ENCODE measurements around the gene PTPRE.
A peak's percentile ranks its signal among the peaks of the same experiment; 100 is the strongest.

PTPRE gene

DNA sequence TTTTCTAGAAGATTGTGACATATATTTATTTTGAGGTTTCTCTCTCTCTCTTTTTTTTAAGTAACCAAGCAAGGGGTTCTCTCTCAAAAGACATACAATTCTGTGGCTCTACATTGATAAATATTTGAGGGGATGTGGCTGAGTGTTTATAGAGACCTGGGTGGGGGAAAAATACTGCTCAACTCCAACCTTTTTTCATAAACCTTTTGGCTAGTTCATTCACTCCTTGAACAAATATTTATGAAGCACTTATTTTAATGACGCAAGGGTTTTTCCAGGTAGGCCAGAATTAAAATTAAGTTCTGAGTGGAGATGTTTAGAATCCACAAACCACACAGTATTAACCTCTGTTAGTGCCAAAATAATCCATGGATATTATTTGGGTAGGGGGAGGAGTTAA lies 100.2 kb downstream of the PTPRE start:
- DNase-seq = no peak

DNA sequence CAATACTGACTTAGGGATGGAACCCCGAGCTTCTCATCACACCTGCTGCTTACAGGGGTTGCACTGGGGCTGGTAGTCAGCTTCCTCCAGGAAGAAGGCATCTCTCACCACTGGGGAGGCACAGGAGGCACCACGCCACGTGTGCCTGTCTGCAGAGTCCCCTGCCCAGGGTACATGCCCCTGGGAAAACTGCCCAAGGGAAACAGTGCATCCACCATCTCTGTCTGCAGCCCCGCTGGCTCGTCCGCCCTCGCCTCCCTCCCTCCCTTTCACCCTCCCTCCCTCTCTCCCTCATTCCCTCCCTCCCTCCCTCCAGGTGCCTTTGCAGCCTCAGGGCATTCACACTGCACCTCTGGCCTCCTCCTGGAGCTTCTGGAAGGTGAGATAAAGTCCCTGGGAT lies 101.1 kb downstream of the PTPRE start:
- DNase-seq = no peak

DNA sequence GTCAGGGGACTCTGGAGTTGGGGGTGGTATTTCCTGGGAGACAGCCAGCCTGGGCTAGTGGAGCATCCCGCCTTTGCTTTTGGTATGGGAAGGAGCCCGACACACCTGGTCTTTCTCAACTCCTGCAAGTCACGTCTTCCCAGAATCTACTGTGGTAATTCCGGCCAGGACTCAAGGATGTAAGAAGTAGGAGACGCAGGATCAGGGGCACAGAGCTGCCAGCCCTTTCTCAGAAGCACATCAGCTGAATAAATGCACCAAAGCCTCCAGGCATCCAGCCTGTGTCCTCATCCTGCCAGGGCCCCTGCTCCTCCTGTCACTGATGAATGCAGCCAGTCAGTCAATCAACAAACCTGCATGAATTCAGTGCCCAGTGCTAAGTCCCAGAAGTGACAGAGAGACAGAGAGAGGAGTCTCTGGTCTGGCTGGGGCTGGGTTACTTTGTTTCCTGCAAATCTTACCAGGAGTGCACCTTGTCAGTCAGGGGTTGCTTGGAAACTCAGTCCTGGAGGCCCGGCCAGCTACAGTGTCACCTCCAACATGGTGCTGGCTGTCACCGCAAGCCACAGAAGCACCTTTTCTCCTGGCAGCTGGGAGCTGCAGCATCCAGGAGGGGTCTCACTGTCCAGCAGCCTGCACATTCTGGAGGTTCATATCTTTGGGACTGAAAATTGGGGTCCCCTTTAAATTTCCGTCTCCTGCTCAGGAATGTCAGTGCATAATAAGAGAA lies 101.8 kb downstream of the PTPRE start:
- no peak for DNase-seq

DNA sequence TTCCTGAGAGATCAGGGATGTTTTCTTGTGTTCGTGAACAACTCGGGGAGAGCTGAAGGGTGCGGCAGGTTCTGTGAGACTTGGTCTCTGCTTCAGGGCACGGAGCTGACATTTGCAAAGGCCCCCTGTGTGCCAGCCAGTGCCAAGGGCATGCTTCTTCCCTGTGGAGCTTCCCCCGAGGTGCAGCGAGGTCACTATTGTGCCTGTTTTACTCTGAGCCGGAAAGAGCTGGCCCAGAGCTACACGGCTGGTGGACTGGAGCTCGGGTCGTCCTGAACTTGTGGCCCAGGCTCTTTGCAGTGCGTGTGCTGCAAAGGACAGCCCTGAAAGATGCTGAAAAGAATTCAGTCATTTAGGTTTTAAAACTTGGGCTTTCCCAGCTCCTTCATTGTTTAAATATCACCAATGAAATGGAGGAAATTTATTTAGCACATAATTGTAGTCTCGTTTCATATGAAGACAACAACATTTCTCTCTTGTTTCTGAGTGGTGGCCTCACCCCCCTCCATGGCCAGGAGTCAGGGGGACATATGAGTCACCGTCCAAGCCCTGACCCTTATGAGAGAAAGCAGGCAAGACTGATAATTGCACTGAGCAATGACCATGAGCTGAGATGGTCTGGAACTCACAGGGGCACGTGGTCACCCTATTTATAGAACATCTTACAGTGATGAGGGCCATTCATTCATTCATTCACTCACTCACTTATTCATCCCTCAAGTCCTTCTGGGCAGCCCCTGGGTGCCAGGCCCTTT lies 102.6 kb downstream of the PTPRE start:
- DNase-seq = no peak

DNA sequence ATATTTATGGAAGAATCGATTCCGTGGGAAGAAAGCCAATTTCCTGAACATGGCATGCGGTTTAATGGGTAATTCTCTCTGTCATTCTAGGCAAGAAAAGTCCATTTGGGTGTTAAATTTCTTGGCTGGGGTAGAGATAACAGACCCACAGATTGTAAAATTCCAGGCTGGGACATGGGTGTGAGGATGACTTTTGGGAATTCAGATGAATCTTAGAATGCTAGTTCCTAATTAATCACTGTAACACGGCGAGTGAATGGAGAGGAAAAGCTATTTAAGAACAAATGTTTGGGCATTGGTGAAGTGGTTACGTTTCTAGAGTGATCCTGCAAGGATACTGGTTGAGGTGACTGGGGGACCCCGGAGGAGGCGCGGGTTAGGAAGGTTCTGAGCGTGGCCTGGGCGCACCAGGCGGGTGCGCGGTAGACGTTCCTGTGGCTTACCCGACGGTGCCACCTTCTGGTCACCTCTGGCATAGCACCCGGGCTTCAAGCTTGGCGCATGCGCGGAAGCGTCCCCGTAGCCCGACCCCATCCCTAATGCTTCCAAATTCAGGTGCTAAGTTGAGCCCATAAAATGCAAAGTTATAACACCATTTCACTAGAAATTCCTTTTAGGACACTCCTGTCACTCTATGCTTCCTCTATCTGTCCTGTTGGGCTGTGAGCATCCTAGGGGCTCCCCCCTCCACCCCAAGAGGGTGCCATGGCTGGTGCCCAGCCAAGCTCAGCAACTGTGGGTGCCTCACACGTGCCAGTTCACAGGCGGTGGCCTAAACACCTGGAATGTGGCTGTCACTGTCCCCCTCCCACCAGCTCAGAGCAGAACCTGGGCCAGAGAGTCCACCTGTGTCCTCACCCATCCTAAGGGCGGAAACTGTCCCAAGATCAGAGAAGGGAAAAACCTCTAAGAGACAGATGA lies 104.4 kb downstream of the PTPRE start:
- peak; percentile 62 for DNase-seq

DNA sequence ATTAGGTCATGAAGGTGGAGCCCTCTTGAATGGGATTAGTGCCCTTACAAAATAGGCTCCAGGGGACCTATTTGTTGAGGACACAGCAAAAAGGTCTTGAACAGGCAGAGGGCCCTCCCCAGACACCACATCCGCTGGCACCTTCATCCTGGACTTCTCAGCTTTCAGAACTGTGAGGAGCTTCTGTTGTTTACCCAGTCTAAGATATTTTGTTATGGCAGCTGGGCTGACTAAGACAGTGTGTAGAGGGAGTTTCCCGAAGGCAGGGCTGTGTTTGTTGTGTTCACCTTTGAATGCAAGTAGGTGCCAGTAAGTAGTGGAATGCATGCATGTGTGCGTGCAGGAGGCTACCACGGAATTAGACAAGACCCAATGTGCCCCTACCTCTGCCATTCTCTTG lies 106.7 kb downstream of the PTPRE start:
- DNase-seq = no peak

DNA sequence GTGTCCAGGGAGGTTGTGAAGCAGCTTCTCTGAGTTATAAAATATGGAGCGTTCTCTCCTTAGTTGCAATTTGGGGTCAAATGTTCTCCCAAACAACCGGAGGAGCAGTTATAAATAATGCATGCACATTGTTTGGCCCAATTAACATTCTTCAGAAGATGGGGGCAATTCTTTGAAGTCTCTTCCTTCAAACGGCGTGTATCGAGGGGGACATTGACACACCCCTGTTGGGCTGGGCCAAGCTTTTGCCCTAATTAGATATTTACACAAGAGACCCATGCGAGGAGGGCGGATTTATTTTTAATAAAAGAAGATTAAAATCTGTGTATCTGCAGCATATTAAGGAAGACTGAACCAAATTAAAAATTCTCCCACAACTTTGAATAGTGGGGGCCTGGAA lies 107.3 kb downstream of the PTPRE start:
- no peak for DNase-seq

DNA sequence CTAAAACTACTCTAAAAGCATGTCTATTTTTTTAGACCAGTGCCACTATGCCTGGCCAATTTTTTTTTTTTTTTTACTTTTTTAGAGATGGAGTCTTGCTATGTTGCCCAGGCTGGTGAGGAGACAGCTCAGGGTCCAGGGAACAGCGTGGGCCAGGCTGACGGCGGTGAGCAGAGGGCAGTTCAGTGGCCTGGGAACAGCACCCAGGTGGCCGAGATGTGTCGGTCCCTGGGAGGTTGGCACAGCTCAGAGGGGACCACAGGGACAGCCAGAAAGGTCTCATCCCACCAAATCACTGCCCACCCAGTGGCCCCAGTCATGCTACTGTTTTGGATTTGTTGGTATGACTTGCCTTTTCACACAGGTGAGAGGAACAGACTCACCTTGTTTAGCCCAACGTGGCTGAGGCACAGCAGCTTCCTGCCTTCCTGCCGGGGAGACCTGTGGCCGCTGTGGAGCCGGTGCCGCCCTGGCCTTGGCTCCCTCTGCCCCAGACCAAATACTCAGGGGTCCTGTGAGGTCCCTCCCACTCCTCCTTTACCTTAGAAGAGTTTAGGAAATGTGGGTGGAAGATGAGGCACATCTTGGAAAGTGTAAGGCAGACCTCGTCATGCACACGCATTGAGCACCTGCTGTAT lies 109.6 kb downstream of the PTPRE start:
- no peak for DNase-seq

DNA sequence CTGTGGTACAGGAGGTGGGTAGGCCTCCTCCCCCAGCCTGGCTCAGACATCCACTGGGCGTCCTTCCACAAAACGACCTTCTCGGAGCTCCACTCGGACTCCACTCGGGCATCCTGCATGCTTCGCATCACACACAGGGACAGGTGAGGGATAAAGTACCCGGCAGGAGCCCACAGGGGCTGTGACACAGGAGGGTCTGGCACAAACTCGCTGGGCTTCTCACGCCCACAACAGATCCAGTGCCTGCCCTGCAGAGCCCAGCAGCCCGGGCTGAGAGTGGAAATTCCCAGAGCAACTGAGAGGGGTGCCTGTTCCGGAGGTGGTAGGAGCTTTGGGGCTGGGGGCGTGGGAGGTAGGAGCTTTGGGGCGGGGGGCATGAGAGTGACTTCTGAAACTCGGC lies 110.9 kb downstream of the PTPRE start:
- DNase-seq = no peak

DNA sequence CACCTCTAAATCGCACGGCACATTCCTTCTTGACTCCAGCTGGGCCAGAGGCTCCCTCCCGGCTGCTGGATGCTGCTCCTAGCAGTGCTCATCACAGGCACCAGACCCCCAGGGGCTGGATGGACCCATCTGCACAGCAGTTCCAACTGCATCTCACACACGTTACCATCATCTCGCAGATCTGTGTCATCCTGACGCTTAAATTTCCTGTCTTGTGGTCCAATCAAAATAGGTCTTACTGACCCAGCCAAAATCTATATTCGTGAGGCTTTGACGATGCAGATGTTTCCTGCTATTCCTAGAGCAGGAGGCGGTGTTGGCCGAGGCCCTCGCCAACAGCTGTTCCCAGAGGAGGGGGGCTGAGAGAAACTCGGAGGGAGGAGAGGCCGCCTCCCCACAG lies 111.3 kb downstream of the PTPRE start:
- DNase-seq = no peak

DNA sequence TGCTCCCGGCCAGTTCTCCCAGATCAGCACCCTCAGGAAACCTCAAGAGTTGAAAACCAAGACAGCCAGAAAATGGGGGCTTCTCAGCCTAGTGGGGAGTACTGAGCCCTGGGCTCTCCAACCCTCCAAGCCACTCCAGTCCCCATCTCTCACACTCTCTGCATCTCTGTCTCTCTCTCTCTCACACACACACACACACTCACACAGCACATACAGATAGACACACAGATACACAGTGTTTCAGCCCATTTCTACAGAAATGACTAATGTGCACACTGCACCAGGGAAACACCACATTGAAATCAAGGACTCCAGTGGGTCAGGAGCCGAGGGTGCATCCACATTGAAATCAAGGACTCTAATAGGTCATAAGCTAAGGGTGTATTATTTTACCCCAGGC lies 111.8 kb downstream of the PTPRE start:
- DNase-seq = no peak

DNA sequence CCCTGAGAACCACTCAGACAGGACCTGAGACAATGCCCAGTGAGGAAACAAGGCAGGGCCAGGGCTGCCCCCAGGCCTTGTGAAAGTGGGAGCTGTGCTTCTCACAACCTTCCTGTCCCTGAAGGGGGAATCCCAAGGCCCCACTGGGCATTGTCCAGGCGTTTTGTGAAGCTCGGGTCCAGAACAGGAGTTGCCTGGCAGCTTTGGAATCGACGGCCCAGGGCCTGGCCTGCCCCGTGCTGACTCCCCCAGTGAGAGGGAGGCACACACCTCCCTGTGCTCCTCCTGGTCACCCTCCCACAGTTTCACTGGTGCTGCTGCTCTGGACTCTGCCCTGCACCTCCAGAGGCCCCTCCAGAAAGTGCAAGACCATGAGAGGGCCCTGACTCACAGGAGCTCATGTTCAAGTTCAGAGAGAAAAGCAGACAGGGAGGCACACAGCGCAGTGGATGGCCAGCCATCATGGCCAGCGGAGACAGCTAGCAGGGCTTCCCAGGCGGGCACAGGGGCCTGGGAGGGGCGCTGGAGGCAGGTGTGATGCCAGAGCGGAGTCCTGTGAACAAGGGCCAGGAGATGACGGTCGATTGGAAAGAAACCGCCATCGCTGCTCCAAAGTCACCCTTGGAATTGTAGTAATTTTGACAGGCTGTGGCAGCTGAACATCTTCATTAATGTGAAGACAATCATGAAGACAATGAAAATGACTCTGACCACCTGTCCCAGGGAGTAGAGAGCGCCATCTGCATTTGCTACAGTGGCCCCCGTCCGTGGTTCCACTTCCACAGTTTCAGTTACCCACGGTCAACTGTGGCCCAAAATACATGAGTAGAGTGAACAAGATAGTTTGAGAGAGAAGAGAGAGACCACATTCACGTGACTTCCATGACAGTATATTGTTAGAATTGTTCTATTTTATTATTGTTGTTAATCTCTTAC lies 115.6 kb downstream of the PTPRE start:
- no peak for DNase-seq

DNA sequence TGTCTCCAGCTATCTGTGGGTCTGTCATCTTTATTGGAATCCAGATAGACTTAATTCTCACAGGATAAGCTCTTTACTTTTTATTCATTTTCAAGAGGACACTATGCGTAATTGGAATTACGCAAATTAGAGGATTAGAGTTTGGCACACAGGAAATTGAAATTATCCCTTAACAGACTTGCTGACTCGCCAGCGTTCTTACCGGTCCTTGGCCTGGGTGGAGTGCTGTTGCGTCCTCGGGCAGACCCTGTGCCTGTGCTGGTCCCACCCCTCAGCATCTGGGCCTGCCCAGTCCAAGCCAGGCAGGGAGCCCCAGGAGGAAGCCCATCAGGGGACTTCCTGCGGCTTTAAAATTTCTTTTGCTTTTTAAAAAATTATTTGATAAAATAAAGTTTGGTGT lies 117.5 kb downstream of the PTPRE start:
- no peak for DNase-seq

DNA sequence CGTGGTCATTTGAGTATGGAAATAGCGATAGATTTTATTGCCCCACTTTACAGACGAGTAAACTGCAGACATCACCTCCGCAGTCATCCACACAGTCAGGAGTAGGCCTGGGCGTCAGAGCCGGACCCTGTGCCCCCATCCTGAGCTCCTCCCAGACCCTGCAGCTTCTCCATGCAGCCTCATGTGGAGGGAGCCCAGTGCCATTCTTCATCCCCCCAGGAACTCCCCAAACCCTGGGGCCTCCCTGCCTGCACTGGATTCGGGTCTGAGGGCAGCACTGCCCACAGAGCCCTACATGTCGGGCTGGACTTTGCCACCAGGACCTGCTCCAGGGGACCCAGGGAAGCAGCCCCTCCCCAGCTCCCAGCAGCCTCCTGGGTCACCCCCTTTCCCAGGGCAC lies 118.5 kb downstream of the PTPRE start:
- DNase-seq = no peak

DNA sequence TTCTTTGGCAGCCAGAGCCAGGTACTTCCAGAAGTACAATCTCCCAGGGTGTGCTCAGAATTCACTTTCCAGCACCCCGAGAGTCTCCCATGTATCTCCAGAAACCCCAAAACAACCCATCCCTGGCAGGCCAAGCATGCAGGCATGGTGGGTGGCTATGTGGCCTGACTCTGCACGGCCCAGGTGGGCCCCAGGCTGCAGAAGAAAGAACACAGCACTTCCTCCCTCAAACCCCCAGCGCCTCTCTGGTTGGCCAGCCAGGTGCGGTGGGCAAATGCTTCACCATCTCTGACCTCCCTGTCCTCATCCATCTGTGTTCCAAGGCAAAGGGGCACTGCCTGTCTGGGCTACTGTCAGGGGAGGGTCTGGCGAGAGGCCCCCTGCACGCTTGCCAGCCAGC lies 119.0 kb downstream of the PTPRE start:
- no peak for DNase-seq

DNA sequence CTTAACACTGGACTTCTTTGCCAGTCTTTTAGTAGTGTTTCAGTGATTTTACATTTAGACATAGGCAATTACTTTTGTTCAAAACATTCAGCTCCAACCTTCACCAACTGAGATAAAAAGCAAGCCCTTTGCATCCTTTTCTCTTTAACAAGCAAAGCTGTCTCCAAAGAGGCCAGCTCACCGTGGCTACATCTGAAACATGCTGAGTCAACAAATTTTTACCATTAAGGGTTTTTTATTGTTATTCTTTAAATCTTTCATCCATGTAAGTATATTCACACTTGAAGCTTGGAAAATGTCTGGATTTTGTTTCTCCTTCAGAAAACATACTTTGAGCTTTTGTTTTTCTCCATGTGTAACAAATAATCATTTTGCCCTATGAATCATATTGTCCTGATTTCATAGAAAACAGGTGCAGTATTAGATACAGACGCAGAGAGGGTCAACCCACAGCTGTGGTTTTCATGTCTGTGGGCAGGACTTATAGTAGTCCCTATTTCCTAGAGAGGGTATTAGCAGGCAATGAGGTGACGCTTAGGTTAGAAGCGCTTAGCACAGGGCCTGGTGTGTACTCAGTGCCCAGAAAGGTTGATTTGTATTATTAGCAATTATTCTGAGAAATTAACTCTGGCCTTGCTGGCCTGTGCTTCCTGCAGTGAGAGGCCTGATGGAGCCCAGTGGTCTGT lies 119.9 kb downstream of the PTPRE start:
- no peak for DNase-seq

DNA sequence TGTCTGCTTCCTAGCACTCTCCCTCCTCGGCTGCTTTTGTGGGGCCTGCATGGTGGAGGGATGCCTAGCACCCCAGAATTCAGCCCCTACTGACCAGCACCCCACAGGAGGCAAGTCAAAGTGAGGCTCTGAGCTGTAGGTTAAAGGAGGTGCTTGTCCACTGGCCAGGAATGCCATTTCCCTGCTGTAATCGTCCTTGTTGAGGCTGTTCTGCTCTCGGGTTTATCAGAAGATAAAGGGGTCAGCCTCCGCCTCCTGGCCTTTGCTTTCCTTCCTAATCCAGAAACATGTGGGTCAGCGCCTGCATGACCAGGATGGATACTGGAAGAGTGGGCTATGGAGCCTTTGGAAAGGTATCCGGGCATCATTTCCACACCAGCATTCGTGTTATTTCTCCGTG lies 120.4 kb downstream of the PTPRE start:
- DNase-seq = no peak

DNA sequence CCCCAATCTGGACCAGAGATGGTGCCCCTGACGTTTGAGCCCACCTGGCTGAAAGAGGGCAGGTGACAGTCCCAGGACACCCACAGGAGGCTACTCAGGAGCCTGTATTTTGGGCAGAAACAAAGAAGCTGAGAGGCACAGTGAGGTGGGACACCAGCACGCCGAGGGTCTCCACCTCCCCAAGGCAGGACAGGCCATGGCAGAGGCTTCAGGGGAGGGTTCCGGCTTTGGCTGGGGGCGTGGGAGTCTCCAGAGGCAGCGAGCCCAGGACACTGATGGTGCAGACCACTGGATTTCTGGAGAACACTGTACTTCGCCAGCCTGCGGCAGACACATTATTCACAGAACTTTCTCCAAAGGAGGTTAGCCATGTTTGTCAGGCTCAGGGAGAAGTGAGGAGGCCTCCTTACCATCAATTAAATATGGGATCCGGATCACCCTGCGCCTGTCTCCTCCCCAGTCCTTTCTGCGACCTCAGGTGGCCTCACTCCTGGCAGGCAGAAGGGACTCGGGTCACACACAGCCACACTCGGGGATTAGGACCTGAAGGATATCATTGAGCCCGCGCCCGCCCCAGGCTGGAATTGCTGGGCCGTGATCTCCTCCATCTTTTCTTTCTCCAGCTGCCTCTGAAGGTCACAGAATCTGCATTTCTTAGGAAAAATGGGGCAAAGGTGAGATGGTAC lies 121.1 kb downstream of the PTPRE start:
- no peak for DNase-seq

DNA sequence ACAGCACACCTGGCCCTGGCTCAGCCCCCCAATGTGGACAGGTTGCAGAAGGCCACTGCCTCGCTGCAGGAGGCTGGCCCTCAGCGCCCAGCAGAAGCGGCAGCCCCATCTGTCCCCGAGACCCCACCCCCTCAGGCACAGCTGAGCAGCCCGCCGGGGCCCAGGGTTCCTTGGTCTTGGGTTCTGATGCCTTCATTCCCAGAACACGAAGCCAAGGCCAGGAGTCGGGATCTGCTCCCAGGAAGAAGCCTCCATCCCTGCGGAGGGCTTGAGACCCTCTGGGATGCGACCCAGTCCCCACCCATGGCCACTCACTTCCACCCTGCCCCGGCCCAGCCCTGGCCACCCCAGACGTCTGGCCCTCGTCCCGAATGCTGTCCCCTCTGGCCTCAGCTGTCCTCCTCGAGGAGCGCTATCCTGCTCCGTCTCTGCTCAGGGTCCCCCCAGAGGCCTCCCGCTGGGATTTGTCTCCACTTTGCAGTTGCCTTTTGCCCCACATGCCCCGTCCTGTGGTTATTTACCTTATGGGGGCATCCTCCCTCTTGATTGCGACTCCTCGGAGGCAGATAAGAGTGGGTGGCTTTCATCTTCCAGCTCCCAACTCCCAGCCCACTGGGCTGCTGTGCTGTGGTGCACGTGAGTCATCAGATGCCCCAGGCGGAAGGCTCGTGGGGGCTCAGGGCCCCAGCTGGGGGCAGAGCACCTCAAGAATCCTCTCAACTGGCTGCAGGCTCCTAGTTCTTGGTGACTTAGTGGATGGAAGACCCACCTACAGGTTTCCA lies 121.8 kb downstream of the PTPRE start:
- DNase-seq = peak; percentile 15

DNA sequence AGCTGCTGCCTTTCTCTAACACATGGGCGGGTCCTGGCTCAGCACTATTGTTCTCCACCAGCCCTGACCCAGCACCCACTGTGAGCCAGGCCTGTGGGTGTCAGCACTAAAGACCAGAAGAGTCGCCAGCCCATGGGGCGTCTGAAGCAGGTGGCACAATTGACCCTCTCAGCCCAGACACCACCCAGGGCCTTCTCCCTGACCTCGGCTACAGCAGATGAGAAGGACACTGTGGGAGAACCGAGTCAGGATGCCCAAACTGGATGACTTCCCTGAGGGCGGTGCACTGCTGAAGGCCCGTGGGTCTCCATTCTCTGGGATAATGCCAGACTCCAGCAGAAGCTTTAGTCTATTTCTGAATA lies 122.4 kb downstream of the PTPRE start:
- no peak for DNase-seq

Data from EL (cell line).